Eye (tissue), 1 donor: ENCODE results near the gene HSD17B8.
A peak's percentile ranks its signal among the peaks of the same experiment; 100 is the strongest.
"Not testable (repeated sequence)": the region's sequence is repeated elsewhere in the genome, so short reads cannot be mapped to it uniquely, and the experiment has no call there.

ENCODE experiments used
- DNase-seq: peaks from one replicate; pipeline ENCODE4 v3.0.0-alpha.2; 2015

Gene HSD17B8

GRCh38 chr6:33207552-33208090 is 3.2 kb downstream of the HSD17B8 start:
- DNase-seq, result peak; percentile 80

DNA sequence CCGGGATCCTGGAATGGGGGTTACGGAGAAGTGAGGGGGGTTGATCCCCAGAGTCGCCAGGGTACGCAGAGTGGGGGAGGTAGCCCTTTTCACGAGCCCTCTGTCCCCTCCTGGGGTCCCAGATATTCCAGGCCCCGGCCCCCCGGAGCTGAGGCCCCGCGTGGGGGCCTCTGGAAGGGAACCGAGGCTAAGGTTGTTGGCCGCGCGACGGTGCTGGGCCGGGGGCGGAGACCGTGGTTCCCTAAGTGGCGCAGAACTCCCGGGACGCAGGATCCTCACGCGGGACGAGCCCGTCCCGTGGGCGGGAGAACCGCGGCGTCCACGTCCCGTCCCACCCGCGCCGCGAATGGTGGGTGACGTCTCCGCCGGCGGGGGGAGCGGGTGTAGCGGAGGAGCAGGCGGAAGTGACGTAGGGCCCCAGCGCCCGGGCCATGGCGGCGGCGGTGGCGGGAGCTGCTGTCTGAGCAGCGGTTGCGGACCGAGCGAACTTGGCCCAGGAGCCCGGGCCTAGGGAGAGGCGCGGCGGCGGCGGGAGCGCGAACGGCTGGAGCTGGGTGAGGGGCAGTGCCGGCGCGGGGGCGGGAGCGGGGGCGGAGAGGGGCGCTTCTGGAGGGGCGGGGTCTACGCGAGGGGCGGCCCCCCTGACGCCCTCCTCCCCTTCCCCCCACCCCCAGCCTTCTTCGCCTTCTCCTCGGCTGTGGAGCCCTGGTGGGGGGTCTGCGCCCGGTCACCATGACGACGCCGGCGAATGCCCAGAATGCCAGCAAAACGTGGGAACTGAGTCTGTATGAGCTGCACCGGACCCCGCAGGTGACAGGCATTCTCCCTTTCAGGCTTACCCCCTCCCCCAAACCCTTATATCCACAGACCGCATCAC is 3.9 kb downstream of the HSD17B8 start, which contains the start of gene RING1:
TSS of gene RING1 (plus strand) at position 410 of the 877 bp plus-strand sequence. CDS start at position 733, 323 bp downstream.
- peak; percentile 94 for DNase-seq

DNA sequence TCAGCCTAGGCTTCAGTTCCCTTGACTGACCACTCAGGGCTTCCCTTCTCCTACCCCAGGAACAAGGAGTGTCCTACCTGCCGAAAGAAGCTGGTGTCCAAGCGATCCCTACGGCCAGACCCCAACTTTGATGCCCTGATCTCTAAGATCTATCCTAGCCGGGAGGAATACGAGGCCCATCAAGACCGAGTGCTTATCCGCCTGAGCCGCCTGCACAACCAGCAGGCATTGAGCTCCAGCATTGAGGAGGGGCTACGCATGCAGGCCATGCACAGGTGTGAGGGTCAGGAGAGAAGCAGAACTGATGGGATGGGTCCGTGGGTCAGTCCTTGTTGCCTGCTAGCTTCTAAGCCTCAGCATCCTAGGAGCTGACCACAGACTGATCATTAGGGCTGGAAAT is 5.4 kb downstream of the HSD17B8 start:
- DNase-seq, result no peak

DNA sequence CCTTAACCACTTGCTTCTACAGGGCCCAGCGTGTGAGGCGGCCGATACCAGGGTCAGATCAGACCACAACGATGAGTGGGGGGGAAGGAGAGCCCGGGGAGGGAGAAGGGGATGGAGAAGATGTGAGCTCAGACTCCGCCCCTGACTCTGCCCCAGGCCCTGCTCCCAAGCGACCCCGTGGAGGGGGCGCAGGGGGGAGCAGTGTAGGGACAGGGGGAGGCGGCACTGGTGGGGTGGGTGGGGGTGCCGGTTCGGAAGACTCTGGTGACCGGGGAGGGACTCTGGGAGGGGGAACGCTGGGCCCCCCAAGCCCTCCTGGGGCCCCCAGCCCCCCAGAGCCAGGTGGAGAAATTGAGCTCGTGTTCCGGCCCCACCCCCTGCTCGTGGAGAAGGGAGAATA is 6.7 kb downstream of the HSD17B8 start:
- no peak for DNase-seq

DNA sequence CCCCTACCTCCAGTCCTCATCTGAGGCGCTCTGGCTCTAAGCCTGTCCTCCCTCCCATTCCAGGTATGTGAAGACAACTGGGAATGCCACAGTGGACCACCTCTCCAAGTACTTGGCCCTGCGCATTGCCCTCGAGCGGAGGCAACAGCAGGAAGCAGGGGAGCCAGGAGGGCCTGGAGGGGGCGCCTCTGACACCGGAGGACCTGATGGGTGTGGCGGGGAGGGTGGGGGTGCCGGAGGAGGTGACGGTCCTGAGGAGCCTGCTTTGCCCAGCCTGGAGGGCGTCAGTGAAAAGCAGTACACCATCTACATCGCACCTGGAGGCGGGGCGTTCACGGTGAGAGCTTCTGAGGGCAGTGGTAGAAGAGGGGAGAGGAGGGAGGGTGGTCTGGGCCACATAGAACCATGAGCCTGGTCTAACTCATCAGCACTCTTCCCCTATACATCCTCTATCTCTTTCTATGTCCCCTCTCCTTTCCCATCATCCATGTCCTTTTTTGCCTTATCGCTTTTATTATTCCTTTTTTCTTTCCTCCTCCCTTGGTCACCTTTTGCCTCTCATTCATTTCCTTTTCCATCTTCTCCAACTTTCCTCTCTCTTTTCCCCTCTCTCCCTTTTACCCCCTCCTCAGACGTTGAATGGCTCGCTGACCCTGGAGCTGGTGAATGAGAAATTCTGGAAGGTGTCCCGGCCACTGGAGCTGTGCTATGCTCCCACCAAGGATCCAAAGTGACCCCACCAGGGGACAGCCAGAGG is 7.4 kb downstream of the HSD17B8 start:
- DNase-seq, result no peak

DNA sequence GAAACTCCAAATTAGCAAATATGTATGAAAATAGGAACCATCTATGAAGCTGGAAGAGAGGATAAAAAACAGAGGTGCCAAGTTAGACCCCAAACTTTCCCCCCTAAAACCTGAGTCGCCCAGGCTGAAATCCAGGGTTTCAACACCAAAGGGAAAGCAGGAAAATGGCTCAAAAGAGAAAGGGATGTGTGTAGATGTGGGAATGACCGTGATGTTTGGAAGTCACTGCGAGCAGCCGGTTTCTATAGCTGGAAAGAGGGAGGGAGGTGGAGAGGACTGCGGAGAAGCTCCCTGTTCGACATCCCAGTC is 8.4 kb downstream of the HSD17B8 start:
- DNase-seq, result no peak

DNA sequence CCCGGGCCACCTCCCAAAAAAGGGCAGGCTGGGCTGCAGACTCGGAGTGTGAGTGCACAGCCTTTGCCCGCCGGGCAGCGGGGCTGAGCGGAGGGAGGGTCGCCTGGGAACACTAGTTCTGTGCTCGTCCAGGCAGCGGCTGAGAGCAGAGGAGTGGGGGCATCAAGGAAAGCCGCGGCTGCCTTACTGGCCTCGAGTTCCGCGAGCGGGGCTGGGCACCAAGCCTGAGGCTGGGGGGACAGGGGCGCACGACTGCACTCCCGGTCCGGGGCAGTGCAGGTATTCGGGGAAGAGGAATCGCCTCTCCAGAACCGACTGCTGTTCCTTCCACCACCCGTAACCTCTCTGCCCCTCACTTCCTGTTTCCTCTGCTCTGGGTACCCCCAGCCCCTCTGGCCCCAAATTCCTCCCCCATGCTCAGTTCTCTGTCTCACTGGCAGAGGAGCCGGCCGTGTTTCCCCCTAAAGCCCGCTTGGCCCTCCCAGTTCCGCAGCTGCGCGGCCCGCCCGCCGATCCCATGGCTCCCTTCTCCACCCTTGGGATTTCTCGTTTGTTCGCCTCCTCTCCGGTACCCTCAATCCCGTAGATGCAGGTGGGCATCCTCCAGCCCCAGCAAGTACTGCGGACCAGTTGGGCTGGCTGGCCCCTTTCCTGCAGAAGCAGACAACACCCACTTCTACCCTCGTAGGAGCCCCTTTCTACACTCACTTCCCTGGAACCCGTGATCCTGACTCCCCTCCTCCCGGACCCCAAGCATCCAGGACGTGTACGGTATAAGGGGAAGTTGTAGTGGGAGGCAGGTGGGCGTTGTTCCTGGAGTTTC is 8.9 kb downstream of the HSD17B8 start:
- DNase-seq, result peak; percentile 69

DNA sequence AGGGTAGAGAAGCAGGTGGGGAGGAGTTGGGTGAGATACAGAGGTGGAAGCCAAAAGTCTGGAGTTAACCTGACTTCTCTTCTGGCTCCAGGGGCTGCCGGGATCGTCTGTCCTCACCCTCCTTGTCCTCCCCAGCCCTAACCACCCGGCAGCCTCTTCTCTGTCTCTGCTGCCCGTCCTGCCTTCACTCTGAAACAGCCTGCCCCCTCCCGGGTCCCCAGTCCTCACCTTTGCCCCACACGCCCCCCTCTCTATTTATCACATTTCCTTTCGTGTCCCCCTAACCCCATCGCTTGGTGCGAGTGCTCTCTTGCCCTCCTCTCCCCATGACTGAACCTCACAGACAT is 9.5 kb downstream of the HSD17B8 start:
- DNase-seq, result no peak

DNA sequence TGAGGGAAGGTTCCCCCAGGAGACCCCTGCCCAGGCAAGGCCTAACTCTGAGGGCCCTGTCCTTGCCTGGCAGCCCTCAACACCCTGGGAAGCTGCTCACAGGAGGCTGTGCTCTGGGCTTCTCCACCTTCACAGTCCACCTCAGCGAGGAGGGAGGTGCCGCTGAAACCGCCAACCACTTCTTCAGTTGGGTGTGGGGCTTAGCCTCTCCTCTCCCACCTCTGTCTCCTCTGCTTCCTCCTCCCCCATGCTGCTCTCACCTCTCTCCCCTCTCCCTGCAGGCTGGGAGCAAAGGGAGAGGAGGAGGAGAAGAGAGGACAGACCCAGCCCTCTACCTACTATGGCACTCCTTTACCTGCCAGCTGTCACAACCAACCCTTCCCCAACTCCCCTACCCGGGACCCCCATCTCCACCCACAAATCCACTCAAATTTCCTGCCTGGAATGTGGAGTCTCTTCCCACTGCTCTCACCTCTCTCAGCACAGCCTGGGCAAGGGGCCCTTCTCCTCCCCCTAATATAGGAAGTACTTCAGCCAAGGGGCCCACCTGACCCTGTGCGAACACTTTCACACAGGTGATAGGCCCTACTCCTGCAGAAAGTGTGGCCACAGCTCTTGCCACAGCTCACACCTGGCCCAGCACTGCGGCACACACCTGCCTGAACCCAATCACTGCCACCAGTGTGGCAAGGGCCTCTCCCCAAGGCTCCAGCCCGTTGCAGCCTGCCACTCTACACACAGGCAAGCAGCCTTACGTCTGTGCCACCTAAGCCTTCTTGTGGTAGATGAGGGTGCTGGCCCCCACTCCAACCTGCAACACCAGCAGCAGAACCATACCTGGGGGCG is 11.0 kb downstream of the HSD17B8 start:
- no peak for DNase-seq

DNA sequence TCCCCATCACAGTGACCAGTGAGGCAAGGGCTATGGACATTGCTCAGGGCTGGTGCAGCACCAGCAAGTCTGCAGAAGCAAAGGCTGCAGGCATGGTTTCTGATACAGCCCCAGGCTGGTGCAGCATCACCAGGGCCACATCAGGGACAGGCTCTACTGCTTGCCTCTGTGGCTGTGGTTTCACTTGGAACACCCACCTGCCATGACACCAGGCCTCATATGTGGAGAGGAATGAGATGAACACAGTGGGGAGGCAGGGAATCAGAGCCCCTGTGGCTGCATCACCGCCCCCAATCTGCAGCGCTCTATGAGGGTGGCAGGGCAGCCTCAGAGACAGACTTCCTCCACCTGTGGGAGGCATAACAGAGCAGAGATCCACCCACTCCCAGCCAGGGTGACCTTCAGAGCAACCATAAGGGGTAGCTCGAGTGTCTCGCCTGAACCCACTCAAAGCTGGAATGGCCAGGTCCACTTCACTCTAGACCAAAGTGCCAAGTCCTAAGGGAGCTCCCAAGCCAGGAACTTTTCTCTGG is 11.7 kb downstream of the HSD17B8 start:
- DNase-seq, result no peak

- no peak for DNase-seq
Measured at GRCh38 chr6:33217246-33217645, 12.8 kb downstream of the HSD17B8 start.

- no peak for DNase-seq
Measured at GRCh38 chr6:33217681-33218080, 13.2 kb downstream of the HSD17B8 start.

GRCh38 chr6:33226503-33227120 is 22.2 kb downstream of the HSD17B8 start:
- DNase-seq, result not testable (repeated sequence)

DNA sequence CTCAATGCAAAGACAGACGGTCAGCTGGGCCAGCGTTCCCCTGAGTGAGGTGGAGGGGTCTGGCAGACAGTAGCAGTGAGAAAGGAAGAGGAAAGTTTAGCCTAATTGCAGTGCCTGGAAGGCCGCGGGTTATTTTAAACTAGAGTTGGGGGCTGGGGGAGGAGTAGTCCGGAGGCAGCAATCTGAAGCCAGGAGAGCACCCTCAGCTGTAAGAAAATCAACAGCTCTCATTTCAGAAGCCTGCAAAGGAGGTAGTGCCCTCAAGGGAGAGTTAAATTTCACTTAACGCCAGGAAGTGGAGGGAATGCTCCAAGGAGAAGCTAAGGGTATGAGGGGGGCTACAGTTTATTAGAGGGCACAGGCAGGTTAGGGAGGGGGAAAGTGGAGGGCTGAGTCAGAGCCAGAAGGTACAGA is 30.8 kb downstream of the HSD17B8 start:
- DNase-seq, result peak; percentile 1

DNA sequence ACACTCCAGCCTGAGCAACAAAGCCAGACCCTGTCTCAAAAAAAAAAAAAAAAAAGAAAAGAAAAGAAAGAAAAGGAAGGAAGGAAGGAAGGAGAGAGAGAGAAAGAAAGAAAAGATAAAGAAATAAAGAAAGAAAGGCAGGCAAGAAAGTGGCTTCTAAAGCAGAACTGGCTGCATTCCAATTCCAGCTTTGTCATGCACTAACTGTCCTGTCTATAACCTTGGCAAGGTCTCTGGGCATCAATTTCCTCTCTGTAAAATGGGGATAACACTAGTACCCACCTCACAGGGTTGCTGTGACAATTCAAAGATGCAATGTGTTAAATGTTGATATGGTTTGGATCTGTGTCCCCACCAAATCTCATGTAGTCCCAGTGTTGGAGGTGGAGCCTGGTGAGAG is 31.9 kb downstream of the HSD17B8 start:
- no peak for DNase-seq

DNA sequence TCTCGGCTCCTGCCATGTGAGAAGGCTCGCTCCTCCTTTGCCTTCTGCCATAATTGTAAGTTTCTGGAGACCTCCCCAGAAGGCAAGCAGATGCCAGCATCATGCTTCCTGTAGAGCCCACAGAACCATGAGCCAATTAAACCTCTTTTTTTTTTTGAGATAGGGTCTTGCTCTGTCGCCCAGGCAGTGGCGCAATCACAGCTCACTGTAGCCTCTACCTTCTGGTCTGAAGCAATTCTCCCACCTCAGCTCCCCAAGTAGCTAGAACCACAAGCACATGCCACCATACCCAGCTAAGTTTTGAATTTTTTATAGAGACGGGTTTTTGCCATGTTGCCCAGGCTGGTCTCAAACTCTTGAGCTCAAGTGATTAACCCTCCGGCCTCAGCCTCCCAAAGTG is 32.4 kb downstream of the HSD17B8 start:
- DNase-seq, result no peak

GRCh38 chr6:33237741-33238140 is 33.3 kb downstream of the HSD17B8 start:
- no peak for DNase-seq

GRCh38 chr6:33241968-33242367 is 37.5 kb downstream of the HSD17B8 start:
- DNase-seq, result no peak

- no peak for DNase-seq
Measured at GRCh38 chr6:33243476-33243875, 39.0 kb downstream of the HSD17B8 start.

DNA sequence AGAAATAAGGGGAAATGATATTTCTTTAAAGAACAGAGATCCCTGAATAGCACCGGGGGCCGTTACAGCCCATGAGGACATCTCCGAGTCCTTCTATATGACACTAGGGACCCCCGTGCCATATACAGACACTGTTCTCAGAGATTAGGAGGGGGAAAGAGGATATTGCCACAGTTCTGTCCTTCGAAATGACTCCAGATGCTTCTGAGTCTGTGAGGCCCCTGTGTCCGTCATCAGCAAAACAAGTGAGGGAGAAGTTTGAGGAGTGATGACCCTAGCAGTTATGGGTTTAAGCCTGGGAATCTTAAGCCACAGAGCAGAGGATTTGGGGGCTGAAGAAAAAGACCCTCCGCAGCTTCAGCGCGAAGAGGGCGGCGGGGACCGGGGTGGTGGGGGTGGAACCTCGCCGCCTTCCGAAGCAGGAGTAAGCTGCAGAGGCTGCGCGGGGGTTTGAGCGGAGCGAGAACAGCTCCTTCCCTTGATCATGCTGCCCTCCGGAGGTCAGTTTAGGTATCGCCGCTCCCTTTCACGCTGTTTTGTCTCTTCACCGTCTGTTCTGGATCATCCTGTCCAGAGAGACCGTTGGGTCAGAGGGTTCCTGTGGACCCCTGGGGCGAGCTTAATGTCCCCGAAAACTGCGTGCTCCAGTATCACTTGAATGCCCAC is 43.7 kb downstream of the HSD17B8 start:
- peak; percentile 97 for DNase-seq

DNA sequence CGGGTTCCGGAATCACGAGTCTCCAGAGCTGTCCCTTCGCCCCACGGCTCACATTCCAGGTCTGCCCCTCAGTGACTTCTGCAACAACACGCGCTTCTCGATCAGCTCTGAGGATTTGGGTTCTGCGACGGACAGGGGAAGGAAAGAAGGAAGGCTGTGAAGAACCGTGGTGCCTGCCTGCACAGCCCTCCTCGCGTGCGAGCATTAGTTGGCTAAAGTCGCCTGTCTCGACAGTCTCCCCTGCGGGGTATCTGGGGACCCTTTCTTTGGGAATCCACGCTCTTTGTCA is 44.1 kb downstream of the HSD17B8 start:
- DNase-seq, result peak; percentile 82
